Tibial artery (tissue), 4 donors: ENCODE data around the gene RFWD3.

Experiments used
- DNase-seq, 2 donors: peaks; one replicate each; pipeline ENCODE4 v3.0.0-alpha.2; 2019
- H3K27ac ChIP-seq, 2 donors: fragments of 200-600 bp; sonication (generic) in 1 of 2; 1 replicate in 1 of 2; 2 replicates in 1 of 2; pipeline ENCODE4 v1.5.1; 2018 to 2019; ENCODE audit warnings: mild to moderate bottlenecking in 1 of 2
- H3K27me3 ChIP-seq, 2 donors: fragments of 200-600 bp; sonication (generic) in 1 of 2; one replicate each; pipeline versions ENCODE4 v1.5.1 to v1.6.0; 2016 to 2019
- H3K36me3 ChIP-seq, 3 donors: fragments of 200-600 bp; sonication (generic) in 2 of 3; one replicate each; pipeline ENCODE4 v1.5.1; 2016 to 2019; ENCODE audit warnings: mild to moderate bottlenecking in 2 of 3
- H3K4me1 ChIP-seq, 4 donors: fragments of 200-600 bp; sonication (generic) in 2 of 4; 1 replicate in 3 of 4; 2 replicates in 1 of 4; pipeline ENCODE4 v1.5.1; 2016 to 2019
- H3K4me3 ChIP-seq, 2 donors: fragments of 200-600 bp; sonication (generic) in 1 of 2; 1 replicate in 1 of 2; 2 replicates in 1 of 2; pipeline ENCODE4 v1.5.1; 2018 to 2019; ENCODE audit warnings: mild to moderate bottlenecking in 2 of 2
- H3K9me3 ChIP-seq, 3 donors: fragments of 200-600 bp; sonication (generic) in 1 of 3; one replicate each; pipeline ENCODE4 v1.5.1; 2016 to 2019
- CTCF ChIP-seq, 2 experiments: fragments of 200-600 bp in 1 of 2; fragments of 450-650 bp in 1 of 2; IDR thresholded peaks; one replicate each; pipeline ENCODE4 v1.5.1; 2017 to 2019; ENCODE audit warnings: antibody characterized with exemption in 2 of 2, mild to moderate bottlenecking in 1 of 2, moderate library complexity in 1 of 2
- intact Hi-C: fragments of 100-400 bp; cut with DNase I; formaldehyde crosslinking; loops from one replicate; pipeline ENCODE4 v1.15.0; 2023; ENCODE audit warnings: low total_unique reads

Gene RFWD3

GRCh38 chr16:74577882-74578366 is 88.8 kb downstream of the RFWD3 start:
- H3K9me3 ChIP-seq: no peaks in the 10 kb centered on the region
- peaks cover 0 to 34% (median 3%) of the 10 kb centered on the region in 4 donors for H3K4me1 ChIP-seq
- intact Hi-C loops: no loop called here
- TF ChIP-seq CTCF (IDR thresholded peaks at IDR 0.05): no peak
- no peak overlapping the region for H3K4me3 ChIP-seq
- no peak overlapping the region for H3K27ac ChIP-seq
- no peaks in the 10 kb centered on the region for H3K27me3 ChIP-seq
- no peaks in the 10 kb centered on the region for H3K36me3 ChIP-seq
- no peak for DNase-seq

- no peak for DNase-seq
- no peaks in the 10 kb centered on the region for H3K27me3 ChIP-seq
- H3K36me3 ChIP-seq: no peaks in the 10 kb centered on the region
- no peak overlapping the region for H3K4me3 ChIP-seq
- TF ChIP-seq CTCF (IDR thresholded peaks at IDR 0.05): no peak
- peaks cover 0 to 30% (median 3%) of the 10 kb centered on the region in 4 donors for H3K4me1 ChIP-seq
- intact Hi-C loops: no loop called here
- no peaks in the 10 kb centered on the region for H3K9me3 ChIP-seq
- no peak overlapping the region for H3K27ac ChIP-seq
Measured at GRCh38 chr16:74575807-74576643, 90.7 kb downstream of the RFWD3 start.

- Histone ChIP-seq H3K4me1 (peaks cover 0 to 30% (median 0%) of the 10 kb centered on the region in 4 donors), H3K36me3 (no peaks in the 10 kb centered on the region), H3K27ac (no peak overlapping the region), H3K9me3 (no peaks in the 10 kb centered on the region), H3K4me3 (no peak overlapping the region), H3K27me3 (no peaks in the 10 kb centered on the region)
- TF ChIP-seq CTCF (IDR thresholded peaks at IDR 0.05): no peak
- intact Hi-C loops: no loop called here
- no peak for DNase-seq
Measured at GRCh38 chr16:74575175-74575806, 91.4 kb downstream of the RFWD3 start.

- Histone ChIP-seq H3K4me1 (peaks cover 0 to 30% (median 0%) of the 10 kb centered on the region in 4 donors), H3K27ac (no peak overlapping the region), H3K9me3 (no peaks in the 10 kb centered on the region), H3K36me3 (no peaks in the 10 kb centered on the region), H3K4me3 (no peak overlapping the region), H3K27me3 (no peaks in the 10 kb centered on the region)
- intact Hi-C loops: no loop called here
- no peak for TF ChIP-seq CTCF (IDR thresholded peaks at IDR 0.05)
- no peak for DNase-seq
Measured at GRCh38 chr16:74574146-74574545, 92.5 kb downstream of the RFWD3 start.

- Histone ChIP-seq H3K27me3 (no peaks in the 10 kb centered on the region), H3K4me1 (peaks cover 0 to 30% (median 2%) of the 10 kb centered on the region in 4 donors), H3K4me3 (no peak overlapping the region), H3K36me3 (no peaks in the 10 kb centered on the region), H3K27ac (no peak overlapping the region), H3K9me3 (no peaks in the 10 kb centered on the region)
- no peak for DNase-seq
- intact Hi-C loops: no loop called here
- no peak for TF ChIP-seq CTCF (IDR thresholded peaks at IDR 0.05)
Measured at GRCh38 chr16:74573622-74574021, 93.1 kb downstream of the RFWD3 start.
